BE2C (cell line): ENCODE results near the gene MAGI1.

Source experiments
- DNase-seq: peaks from one replicate; pipeline ENCODE4 v3.0.0-alpha.2; 2020
- H3K27me3 ChIP-seq: fragments of 250-450 bp; sonication (Bioruptor Pico); 2 replicates; pipeline ENCODE4 v1.5.1; 2020; ENCODE audit warnings: mild to moderate bottlenecking
- H3K36me3 ChIP-seq: fragments of 250-450 bp; sonication (Bioruptor Pico); 2 replicates; pipeline ENCODE4 v1.5.1; 2020; ENCODE audit warnings: mild to moderate bottlenecking
- H3K4me1 ChIP-seq: fragments of 250-450 bp; sonication (Bioruptor Pico); 2 replicates; pipeline ENCODE4 v1.5.1; 2020
- H3K4me3 ChIP-seq: 2 replicates; pipeline ENCODE4 v1.5.1; 2011; ENCODE audit warnings: low read depth, low read length
- H3K9me3 ChIP-seq: fragments of 250-450 bp; sonication (Bioruptor Pico); 2 replicates; pipeline ENCODE4 v1.5.1; 2020
- TF ChIP-seq, protein P1 (sequence below): IDR thresholded peaks from 2 replicates; pipeline ENCODE4 v1.5.1; 2012; ENCODE audit warnings: mild to moderate bottlenecking, low read depth, low read length

MAGI1 gene

GRCh38 chr3:65927576-65927975, 111.1 kb downstream of the MAGI1 start:
- peaks cover 7% of the 10 kb centered on the region; the same call in 1 of the 2 replicates for H3K4me1 ChIP-seq
- H3K4me3 ChIP-seq: no peak overlapping the region
- no peaks in the 10 kb centered on the region for H3K36me3 ChIP-seq
- DNase-seq: no peak
- TF ChIP-seq, protein P1, sequence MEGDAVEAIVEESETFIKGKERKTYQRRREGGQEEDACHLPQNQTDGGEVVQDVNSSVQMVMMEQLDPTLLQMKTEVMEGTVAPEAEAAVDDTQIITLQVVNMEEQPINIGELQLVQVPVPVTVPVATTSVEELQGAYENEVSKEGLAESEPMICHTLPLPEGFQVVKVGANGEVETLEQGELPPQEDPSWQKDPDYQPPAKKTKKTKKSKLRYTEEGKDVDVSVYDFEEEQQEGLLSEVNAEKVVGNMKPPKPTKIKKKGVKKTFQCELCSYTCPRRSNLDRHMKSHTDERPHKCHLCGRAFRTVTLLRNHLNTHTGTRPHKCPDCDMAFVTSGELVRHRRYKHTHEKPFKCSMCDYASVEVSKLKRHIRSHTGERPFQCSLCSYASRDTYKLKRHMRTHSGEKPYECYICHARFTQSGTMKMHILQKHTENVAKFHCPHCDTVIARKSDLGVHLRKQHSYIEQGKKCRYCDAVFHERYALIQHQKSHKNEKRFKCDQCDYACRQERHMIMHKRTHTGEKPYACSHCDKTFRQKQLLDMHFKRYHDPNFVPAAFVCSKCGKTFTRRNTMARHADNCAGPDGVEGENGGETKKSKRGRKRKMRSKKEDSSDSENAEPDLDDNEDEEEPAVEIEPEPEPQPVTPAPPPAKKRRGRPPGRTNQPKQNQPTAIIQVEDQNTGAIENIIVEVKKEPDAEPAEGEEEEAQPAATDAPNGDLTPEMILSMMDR: no peak
- no peaks in the 10 kb centered on the region; the same call in 1 of the 2 replicates for H3K9me3 ChIP-seq
- no peaks in the 10 kb centered on the region for H3K27me3 ChIP-seq

DNA sequence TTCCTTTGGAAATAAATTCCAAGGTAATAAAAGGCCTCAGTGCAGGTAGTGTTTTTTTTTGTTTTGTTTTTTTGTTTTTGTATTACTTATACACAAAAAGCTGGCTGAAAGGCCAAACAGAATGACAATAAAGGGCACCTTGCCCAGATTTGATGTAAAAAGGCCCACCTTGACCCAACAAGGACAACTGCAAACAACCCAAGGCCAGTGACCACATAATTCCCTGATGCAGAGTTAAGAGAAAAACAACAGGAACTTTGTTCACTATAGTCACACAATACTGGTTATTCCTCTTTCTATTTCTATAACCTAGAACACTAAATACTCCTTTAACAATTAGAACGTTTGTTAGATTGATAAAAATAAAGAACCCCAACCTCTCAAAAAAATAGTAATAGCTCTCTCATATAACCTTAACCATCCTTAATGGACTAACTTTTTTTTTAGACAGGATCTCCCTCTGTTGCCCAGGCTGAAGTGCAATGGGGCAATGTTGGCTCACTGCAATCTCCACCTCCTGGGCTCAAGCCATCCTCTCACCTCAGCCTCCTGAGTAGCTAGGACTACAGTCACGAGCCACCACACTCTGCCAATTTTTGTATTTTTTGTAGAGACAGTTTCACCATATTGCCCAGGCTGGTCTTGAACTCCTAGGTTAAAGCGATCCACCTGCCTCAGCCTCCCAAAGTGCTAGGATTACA, 113.3 kb downstream of the MAGI1 start:
- Histone ChIP-seq H3K27me3 (no peaks in the 10 kb centered on the region), H3K4me3 (no peak overlapping the region), H3K36me3 (no peaks in the 10 kb centered on the region), H3K4me1 (peaks cover 8% of the 10 kb centered on the region; the same call in 1 of the 2 replicates), H3K9me3 (no peaks in the 10 kb centered on the region; the same call in 1 of the 2 replicates)
- DNase-seq: no peak
- TF ChIP-seq, protein P1: no peak

- Histone ChIP-seq H3K36me3 (no peaks in the 10 kb centered on the region), H3K4me3 (no peak overlapping the region), H3K9me3 (no peaks in the 10 kb centered on the region; the same call in 1 of the 2 replicates), H3K4me1 (peaks cover 8% of the 10 kb centered on the region; the same call in 1 of the 2 replicates), H3K27me3 (no peaks in the 10 kb centered on the region)
- DNase-seq: no peak
- TF ChIP-seq, protein P1: no peak
These were observed 114.0 kb downstream of the MAGI1 start for GRCh38 chr3:65924762-65925161.

- no peak overlapping the region for H3K4me3 ChIP-seq
- TF ChIP-seq, protein P1: no peak
These were observed 116.3 kb downstream of the MAGI1 start for GRCh38 chr3:65922441-65922840.

DNA sequence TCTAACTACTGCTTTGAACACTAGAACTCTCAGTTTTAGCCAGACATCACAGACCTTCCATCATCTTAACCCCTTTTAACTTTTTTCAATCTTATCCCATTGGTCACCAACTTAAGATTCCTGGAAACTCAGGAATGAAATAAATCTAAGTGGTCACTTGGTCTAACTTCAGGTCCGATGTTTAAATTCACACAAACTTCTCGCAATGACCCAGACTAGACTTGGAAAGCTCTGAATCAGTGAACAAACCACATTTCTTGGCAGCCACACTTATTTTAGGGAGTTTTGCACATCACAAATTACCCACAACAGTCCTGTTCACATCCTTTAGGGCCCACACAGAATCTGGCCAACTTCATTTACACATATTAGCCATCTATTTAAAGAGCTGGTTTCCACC, 118.9 kb downstream of the MAGI1 start:
- Histone ChIP-seq H3K36me3 (no peaks in the 10 kb centered on the region), H3K4me3 (no peak overlapping the region), H3K4me1 (peaks cover 8% of the 10 kb centered on the region; the same call in 1 of the 2 replicates), H3K9me3 (no peaks in the 10 kb centered on the region), H3K27me3 (no peaks in the 10 kb centered on the region)
- TF ChIP-seq, protein P1: no peak
- no peak for DNase-seq

More at GRCh38 chr3:65922441-65922840, 116.3 kb downstream of the MAGI1 start:
- no peak for DNase-seq
- H3K4me1 ChIP-seq: peaks cover 8% of the 10 kb centered on the region; the same call in 1 of the 2 replicates
- no peaks in the 10 kb centered on the region for H3K36me3 ChIP-seq
- no peaks in the 10 kb centered on the region for H3K27me3 ChIP-seq
- H3K9me3 ChIP-seq: no peaks in the 10 kb centered on the region

- TF ChIP-seq, protein P1: no peak
- no peaks in the 10 kb centered on the region for H3K9me3 ChIP-seq
- DNase-seq: no peak
- H3K36me3 ChIP-seq: no peaks in the 10 kb centered on the region
- H3K4me1 ChIP-seq: no peaks in the 10 kb centered on the region
- no peaks in the 10 kb centered on the region for H3K27me3 ChIP-seq
- no peak overlapping the region for H3K4me3 ChIP-seq
These were observed 123.2 kb downstream of the MAGI1 start for GRCh38 chr3:65915477-65915876.
